ENCODE results near the gene CDYL.

DNA sequence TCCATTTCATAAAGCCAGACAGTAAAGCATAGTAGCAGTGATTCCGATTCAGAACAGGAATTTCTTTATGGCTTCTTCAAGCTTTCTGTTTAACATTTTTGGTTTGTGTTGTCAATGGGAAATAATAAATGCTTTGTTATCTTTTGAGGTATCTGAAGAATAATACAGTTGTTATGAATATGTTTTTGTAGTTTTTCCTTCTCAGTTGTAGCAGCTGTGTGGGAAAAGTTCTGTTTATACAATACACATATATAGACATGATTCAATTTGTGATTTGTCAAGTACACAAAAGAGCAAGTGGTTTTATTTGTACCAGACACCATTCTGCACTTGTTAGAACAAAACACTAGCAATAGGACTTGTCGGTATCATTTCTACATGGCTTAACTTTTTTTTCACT is 96.6 kb downstream of the CDYL start:
- TF ChIP-seq CTCF (IDR thresholded peaks at IDR 0.05; ENCODE audit: low read depth, low read length, poor library complexity, severe bottlenecking) (no peak), EZH2phosphoT487 (IDR thresholded peaks at IDR 0.05; ENCODE audit: borderline replicate concordance, low read length) (no peak)

Measured in DOHH2 (cell line).